GM12875 (cell line): ENCODE measurements around the gene FOXK1.

Source experiments
- H3K4me3 ChIP-seq: one replicate; pipeline ENCODE4 v1.5.1; 2011; ENCODE audit warnings: low read depth, low read length, control low read depth
- CTCF ChIP-seq: IDR thresholded peaks from 2 replicates; pipeline ENCODE4 v1.5.1; 2011; ENCODE audit warnings: low read depth, mild to moderate bottlenecking, control low read depth, inconsistent platforms, low read length, moderate library complexity, borderline replicate concordance; ENCODE audit not compliant: insufficient read depth

Gene FOXK1

GRCh38 chr7:4759211-4759610 lies 77.1 kb downstream of the FOXK1 start:
- TF ChIP-seq CTCF: no peak
- no peak overlapping the region for H3K4me3 ChIP-seq

- TF ChIP-seq CTCF: no peak
- H3K4me3 ChIP-seq: no peak overlapping the region
Observed at GRCh38 chr7:4760952-4761351, 78.9 kb downstream of the FOXK1 start.

- H3K4me3 ChIP-seq: no peak overlapping the region
- no peak for TF ChIP-seq CTCF
Observed at GRCh38 chr7:4762121-4763055, 80.3 kb downstream of the FOXK1 start.

GRCh38 chr7:4763091-4763793 lies 81.1 kb downstream of the FOXK1 start:
- no peak for TF ChIP-seq CTCF
- no peak overlapping the region for H3K4me3 ChIP-seq

GRCh38 chr7:4763794-4764185 lies 81.7 kb downstream of the FOXK1 start:
- no peak overlapping the region for H3K4me3 ChIP-seq
- no peak for TF ChIP-seq CTCF

GRCh38 chr7:4764402-4765007 lies 82.4 kb downstream of the FOXK1 start:
- H3K4me3 ChIP-seq: no peak overlapping the region
- TF ChIP-seq CTCF: no peak
